ENCODE measurements around the gene TPRKB.
"Not testable (repeated sequence)": the region's sequence is repeated elsewhere in the genome, so short reads cannot be mapped to it uniquely, and the experiment has no call there.

- TF ChIP-seq, protein P1, sequence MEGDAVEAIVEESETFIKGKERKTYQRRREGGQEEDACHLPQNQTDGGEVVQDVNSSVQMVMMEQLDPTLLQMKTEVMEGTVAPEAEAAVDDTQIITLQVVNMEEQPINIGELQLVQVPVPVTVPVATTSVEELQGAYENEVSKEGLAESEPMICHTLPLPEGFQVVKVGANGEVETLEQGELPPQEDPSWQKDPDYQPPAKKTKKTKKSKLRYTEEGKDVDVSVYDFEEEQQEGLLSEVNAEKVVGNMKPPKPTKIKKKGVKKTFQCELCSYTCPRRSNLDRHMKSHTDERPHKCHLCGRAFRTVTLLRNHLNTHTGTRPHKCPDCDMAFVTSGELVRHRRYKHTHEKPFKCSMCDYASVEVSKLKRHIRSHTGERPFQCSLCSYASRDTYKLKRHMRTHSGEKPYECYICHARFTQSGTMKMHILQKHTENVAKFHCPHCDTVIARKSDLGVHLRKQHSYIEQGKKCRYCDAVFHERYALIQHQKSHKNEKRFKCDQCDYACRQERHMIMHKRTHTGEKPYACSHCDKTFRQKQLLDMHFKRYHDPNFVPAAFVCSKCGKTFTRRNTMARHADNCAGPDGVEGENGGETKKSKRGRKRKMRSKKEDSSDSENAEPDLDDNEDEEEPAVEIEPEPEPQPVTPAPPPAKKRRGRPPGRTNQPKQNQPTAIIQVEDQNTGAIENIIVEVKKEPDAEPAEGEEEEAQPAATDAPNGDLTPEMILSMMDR (IDR thresholded peaks at IDR 0.05; ENCODE audit: low read depth, low read length, poor library complexity, severe bottlenecking) = not testable (repeated sequence)
- TF ChIP-seq EZH2phosphoT487 (IDR thresholded peaks at IDR 0.05; ENCODE audit: borderline replicate concordance, low read length) = not testable (repeated sequence)
Measured at GRCh38 chr2:73688494-73688893, 48.7 kb downstream of the TPRKB start.

Measured in DOHH2 (cell line).